IMR-90 (cell line): ENCODE measurements around the gene AHCYL2.

Experiments
- BHLHE40 ChIP-seq: fragments of 150-350 bp; IDR thresholded peaks from 2 replicates; pipeline ENCODE4 v1.6.1; 2016; ENCODE audit warnings: mild to moderate bottlenecking, low read depth, low read length
- CEBPB ChIP-seq: IDR thresholded peaks from 2 replicates; pipeline ENCODE4 v1.6.1; 2012; ENCODE audit warnings: low read depth, low read length, improper control_type of control experiment
- CHD1 ChIP-seq: IDR thresholded peaks from 2 replicates; pipeline ENCODE4 v1.6.1; 2012; ENCODE audit warnings: low read depth, low read length, improper control_type of control experiment
- FOS ChIP-seq: fragments of 150-350 bp; IDR thresholded peaks from 2 replicates; pipeline ENCODE4 v1.6.1; 2016; ENCODE audit warnings: low read depth, low read length
- MAFK ChIP-seq: IDR thresholded peaks from 2 replicates; pipeline ENCODE4 v1.6.1; 2012; ENCODE audit warnings: low read depth, low read length, improper control_type of control experiment
- NFE2L2 ChIP-seq: fragments of 150-350 bp; IDR thresholded peaks from 2 replicates; pipeline ENCODE4 v1.6.1; 2016; ENCODE audit warnings: low read depth, mild to moderate bottlenecking, low read length
- POLR2A ChIP-seq: IDR thresholded peaks from 2 replicates; pipeline ENCODE4 v1.6.1; 2012; ENCODE audit warnings: mild to moderate bottlenecking, low read depth, low read length
- RAD21 ChIP-seq: IDR thresholded peaks from 2 replicates; pipeline ENCODE4 v1.6.1; 2012; ENCODE audit warnings: low read length, improper control_type of control experiment
- RFX5 ChIP-seq: IDR thresholded peaks from 2 replicates; pipeline ENCODE4 v1.8.0; 2012; ENCODE audit warnings: low read depth, mild to moderate bottlenecking, low read length, moderate library complexity
- SMC3 ChIP-seq: fragments of 150-350 bp; IDR thresholded peaks from 2 replicates; pipeline ENCODE4 v1.6.1; 2016; ENCODE audit warnings: low read depth, mild to moderate bottlenecking, antibody characterized with exemption, low read length, moderate library complexity
- TF ChIP-seq, protein P1 (sequence below): conservative IDR thresholded peaks from 2 replicates; pipeline ENCODE4 v1.5.1; 2012; ENCODE audit warnings: mild to moderate bottlenecking, low read depth, low read length, improper control_type of control experiment
- TF ChIP-seq, protein P2 (sequence below): fragments of 150-350 bp; IDR thresholded peaks from 2 replicates; pipeline ENCODE4 v1.6.1; 2016; ENCODE audit warnings: low read depth, mild to moderate bottlenecking, low read length, moderate library complexity, borderline replicate concordance
- TF ChIP-seq, protein P3 (sequence below): fragments of 150-350 bp; IDR thresholded peaks from 2 replicates; pipeline ENCODE4 v1.6.1; 2017; ENCODE audit warnings: mild to moderate bottlenecking, antibody characterized with exemption, low read length, low read depth

DNA sequence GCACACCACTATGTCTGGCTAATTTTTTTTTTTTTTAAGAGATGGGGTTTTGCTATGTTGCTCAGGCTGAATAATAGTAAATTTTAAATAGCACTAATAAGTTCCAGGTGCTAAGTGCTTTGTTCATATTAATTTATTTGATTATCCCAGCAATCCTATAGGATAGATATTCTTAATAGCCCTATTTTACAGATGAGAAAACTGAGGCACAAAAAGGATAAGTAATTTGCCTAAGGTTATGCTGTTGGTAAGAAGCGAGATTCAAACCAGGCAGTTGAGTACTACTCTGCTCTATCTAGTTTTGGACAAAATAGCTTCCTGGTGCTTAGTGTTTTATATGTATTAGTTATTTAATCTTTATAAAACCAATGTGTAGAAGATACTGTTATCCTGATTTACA, 136.9 kb downstream of the AHCYL2 start:
- TF ChIP-seq POLR2A (no peak), MAFK (no peak), CEBPB (no peak), RAD21 (no peak), CHD1 (no peak), FOS (no peak), RFX5 (no peak), BHLHE40 (no peak), SMC3 (no peak), NFE2L2 (no peak)
- TF ChIP-seq, protein P1, sequence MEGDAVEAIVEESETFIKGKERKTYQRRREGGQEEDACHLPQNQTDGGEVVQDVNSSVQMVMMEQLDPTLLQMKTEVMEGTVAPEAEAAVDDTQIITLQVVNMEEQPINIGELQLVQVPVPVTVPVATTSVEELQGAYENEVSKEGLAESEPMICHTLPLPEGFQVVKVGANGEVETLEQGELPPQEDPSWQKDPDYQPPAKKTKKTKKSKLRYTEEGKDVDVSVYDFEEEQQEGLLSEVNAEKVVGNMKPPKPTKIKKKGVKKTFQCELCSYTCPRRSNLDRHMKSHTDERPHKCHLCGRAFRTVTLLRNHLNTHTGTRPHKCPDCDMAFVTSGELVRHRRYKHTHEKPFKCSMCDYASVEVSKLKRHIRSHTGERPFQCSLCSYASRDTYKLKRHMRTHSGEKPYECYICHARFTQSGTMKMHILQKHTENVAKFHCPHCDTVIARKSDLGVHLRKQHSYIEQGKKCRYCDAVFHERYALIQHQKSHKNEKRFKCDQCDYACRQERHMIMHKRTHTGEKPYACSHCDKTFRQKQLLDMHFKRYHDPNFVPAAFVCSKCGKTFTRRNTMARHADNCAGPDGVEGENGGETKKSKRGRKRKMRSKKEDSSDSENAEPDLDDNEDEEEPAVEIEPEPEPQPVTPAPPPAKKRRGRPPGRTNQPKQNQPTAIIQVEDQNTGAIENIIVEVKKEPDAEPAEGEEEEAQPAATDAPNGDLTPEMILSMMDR: no peak
- TF ChIP-seq, protein P2, sequence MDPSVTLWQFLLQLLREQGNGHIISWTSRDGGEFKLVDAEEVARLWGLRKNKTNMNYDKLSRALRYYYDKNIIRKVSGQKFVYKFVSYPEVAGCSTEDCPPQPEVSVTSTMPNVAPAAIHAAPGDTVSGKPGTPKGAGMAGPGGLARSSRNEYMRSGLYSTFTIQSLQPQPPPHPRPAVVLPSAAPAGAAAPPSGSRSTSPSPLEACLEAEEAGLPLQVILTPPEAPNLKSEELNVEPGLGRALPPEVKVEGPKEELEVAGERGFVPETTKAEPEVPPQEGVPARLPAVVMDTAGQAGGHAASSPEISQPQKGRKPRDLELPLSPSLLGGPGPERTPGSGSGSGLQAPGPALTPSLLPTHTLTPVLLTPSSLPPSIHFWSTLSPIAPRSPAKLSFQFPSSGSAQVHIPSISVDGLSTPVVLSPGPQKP: no peak
- TF ChIP-seq, protein P3, sequence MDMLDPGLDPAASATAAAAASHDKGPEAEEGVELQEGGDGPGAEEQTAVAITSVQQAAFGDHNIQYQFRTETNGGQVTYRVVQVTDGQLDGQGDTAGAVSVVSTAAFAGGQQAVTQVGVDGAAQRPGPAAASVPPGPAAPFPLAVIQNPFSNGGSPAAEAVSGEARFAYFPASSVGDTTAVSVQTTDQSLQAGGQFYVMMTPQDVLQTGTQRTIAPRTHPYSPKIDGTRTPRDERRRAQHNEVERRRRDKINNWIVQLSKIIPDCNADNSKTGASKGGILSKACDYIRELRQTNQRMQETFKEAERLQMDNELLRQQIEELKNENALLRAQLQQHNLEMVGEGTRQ: no peak
